22Rv1 (cell line): ENCODE results near the gene FHL3.

Experiments
- H3K27ac ChIP-seq: fragments of 450-650 bp; 2 replicates; pipeline ENCODE4 v1.5.1; 2017
- ZFX ChIP-seq: fragments of 450-650 bp; IDR thresholded peaks from 2 replicates; pipeline ENCODE4 v1.6.1; 2017; ENCODE audit warnings: antibody characterized with exemption, borderline replicate concordance
- TF ChIP-seq, protein P1 (sequence below): fragments of 450-650 bp; IDR thresholded peaks from 2 replicates; pipeline ENCODE4 v1.5.1; 2017; ENCODE audit warnings: mild to moderate bottlenecking

FHL3 gene

DNA sequence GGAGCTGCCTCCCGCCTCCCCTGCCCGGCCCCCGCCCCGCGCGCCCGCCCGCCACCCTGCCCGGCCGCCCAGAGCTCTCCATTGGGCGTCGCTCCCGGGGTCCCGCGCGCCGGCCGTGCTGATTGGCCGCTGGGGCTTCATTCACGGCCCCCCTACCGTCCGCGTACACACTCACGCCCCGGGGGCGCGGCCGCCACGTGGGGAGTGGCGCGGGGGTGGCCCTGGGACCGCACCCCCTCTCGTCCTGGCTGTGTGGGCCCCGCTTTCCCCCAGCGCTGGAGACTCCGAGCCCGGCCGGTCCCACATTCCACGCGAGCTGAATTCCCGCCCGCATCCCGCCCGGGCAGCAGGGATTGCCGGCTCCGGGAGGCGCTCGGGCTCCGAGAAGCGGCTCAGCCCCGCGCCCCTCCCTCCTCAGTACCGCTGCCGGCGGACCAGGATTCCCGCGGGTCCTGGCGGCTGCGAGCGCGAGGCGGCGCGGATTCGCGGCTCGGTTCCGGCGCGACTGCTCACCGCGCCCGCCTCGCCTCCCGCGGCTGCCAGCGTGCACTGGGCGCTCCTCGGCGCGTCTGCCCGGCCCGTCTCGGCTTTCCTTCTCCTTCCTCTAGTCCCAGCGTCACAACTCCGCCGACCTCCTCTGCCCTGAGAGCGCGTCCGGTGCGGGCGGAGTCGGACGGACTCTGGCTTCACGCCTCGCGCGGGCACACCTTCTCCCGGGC lies 41.7 kb upstream of the FHL3 start:
- H3K27ac ChIP-seq = no peak overlapping the region
- TF ChIP-seq ZFX = no peak

DNA sequence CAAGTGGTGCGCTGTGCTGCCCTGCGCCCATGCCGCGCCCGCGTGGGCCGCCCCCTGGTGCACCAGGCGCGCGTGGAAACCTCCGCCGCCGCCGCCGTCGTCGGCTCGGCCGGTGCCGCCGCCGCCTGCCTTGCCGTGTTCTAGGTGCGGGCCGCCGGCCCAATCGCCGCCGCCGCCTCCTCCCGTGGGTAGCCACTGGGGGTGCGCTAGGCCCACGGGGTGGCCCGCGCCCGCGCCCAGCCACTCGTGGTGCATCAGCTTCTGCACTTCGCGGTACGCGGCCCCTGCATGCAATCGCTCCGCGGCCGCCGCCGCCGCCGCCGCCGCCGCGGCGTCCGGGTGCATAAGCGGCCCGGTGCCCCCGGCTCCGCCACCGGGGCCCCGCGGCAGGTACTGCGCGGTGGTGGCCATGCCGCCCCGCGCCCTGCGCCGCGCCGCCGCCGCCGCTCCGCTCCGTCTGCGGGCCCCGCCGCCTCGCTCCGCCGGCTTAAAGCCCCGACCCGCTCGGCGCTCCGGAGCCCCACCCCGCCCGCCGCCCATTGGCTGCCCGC lies 41.1 kb upstream of the FHL3 start, which contains the start of gene POU3F1:
TSS of gene POU3F1 (minus strand) at position 461 of the 551 bp plus-strand sequence. CDS start at position 411, 50 bp downstream.
- no peak within 1 kb of the TSS for H3K27ac ChIP-seq
- TF ChIP-seq, protein P1, sequence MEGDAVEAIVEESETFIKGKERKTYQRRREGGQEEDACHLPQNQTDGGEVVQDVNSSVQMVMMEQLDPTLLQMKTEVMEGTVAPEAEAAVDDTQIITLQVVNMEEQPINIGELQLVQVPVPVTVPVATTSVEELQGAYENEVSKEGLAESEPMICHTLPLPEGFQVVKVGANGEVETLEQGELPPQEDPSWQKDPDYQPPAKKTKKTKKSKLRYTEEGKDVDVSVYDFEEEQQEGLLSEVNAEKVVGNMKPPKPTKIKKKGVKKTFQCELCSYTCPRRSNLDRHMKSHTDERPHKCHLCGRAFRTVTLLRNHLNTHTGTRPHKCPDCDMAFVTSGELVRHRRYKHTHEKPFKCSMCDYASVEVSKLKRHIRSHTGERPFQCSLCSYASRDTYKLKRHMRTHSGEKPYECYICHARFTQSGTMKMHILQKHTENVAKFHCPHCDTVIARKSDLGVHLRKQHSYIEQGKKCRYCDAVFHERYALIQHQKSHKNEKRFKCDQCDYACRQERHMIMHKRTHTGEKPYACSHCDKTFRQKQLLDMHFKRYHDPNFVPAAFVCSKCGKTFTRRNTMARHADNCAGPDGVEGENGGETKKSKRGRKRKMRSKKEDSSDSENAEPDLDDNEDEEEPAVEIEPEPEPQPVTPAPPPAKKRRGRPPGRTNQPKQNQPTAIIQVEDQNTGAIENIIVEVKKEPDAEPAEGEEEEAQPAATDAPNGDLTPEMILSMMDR = no peak
- TF ChIP-seq ZFX = no peak

DNA sequence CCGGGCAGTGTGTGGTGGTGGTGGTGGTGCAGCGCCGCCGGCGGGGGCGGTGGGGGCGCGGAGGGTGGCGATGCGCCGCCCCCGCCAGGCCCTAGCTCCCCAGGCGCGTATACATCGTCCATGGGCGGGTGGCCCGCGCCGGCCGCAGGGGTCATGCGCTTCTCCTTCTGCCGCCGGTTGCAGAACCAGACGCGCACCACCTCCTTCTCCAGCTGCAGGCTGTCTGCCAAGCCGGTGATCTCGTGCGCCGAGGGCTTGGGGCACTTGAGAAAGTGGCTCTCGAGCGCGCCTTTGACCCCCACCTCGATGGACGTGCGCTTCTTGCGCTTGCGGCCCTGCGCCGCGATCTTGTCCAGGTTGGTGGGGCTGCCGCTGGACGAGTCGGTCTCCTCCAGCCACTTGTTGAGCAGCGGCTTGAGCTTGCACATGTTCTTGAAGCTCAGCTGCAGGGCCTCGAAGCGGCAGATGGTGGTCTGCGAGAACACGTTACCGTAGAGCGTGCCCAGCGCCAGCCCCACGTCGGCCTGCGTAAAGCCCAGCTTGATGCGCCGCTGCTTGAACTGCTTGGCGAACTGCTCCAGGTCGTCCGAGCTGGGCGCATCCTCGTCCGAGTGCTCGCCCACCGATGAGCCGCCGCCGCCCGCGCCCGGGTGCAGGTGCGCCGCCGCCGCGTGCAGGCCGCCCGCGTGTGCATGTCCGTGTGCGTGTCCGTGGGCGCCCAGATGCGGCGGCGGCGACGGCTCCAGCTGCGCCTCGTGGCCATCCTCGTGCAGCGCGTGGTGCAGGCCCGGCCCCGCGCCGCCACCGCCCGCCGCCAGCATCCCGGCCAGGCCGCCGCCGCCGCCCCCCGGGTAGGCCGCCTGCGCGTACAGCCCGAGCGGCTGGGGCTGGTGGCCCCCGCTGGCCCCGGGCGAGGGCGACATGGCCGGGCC lies 40.4 kb upstream of the FHL3 start:
- TF ChIP-seq ZFX = no peak
- TF ChIP-seq, protein P1 = no peak
- no peak overlapping the region for H3K27ac ChIP-seq

DNA sequence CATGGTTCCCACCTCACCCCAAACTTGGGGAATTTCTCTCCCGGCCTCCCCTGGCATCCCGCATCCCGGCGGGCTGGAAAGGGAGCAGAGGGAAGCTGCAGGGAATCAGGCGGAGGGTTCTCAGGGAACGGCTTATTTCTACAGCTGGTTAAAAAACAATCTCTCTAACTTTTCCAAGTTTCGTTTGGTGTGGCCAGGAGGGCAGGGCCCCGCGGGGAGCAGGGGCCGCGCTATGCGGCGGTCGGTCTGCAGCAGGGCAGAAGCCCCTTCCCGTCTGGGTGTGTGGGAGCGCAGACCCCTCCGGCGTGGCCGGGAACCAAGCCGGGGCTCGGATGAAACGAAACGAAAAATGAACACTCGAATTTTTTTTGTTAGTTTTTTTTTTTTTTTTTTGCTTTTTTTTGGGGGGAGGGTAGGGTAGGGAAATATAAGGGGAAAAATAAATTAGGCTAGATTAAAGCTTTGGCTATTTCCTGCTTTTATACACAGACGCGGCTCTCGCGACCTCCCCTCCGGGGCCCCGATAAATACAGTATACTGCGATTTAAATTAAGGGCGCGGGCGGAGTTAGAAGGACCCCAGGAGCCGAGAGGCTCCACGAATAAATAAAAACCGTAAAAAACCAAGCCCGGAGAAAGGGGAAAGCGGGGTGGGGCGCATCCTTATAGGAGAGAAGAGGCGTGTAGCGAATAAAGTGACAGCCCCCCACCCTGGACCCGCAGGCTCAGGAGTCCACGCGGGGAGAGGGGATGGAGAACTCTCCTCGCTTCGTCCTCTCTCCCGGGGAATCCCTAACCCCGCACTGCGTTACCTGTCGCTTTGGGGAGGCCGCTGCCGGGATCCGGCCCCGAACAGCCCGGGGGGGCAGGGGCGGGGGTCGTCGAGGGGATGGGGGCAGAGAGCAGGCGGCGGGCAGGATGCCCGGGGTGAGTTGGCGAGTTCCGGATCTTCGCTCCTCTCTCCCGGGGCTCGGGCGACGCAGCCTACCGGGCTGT lies 39.2 kb upstream of the FHL3 start:
- TF ChIP-seq, protein P1 = no peak
- TF ChIP-seq ZFX = no peak
- no peak overlapping the region for H3K27ac ChIP-seq

DNA sequence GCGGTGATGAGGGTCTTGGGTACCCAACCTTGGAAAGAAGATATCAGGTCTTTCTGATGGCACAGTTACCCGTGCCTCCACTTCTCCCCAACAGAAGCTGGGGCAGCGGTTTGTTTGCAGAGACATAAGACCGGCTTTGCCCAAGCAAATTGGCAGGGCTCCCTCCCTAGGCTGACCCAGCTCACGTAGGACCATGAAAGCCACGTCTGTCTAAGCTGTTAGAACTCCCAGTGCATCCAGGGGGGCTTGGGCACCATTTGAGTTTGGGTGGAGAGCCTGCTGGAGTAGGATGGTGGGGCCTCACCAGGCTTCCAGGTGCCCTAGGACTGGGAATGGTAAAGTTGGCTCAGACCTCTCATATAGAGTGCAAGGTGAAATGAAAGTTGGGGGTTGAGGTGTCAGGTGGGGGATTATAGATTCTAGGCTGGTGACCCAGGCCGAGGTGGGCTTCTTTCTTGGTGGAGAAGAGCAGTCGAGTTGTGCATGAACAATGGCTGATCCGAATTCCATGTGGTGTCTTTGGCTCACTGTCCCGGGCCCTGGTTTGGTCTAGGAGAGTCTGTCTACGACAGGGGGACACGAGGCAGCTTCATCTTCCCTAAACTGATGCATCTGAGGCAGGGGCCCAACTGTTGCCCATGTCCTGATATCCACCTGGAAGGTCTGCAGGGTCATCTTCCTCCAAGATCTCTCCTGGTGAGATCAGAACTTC lies 37.9 kb upstream of the FHL3 start:
- H3K27ac ChIP-seq = no peak overlapping the region
- TF ChIP-seq, protein P1 = no peak
- no peak for TF ChIP-seq ZFX

DNA sequence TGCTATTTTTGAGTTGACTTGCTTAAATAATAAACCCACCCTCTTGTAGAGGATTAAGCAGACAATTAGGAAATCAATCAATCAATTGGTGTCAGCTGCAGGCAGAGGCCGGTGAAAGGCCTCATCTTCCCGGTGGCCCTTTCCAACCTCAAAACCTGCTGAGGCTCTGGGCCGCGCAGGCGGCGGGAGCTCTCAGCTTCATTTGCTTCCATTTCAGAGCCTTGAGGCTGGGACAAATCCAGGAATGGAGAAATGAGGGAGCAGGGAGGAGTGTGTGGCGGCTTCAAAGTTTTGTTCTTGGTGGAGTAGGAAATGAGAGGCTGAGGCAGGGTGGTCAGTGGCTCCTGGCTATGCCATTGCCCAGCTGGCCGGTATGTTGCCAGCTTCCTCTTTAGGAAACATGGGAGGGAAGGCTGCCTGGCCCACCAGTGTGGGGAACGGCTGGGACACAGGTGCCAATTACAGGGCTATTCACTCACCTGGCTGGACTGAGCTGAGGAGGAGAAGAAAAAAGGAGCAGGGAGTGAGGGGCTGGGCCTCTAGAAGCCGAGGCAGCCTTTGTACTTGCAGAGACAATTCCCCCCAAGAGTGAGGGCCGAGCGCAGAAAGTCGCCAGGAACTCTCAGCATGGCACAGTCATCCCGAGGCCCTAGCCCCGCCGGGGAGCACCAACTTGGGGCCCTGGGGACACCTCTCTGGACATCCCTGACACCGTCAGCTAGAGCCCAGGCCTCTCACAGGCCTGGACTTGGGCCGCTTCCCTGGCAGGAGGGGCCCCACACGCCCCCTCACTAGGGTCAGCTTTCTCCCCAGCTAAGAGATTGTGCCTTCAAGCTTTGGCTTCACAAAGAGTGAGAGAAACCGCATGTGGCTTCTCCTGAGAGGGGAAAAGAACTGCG lies 36.9 kb upstream of the FHL3 start:
- TF ChIP-seq ZFX = no peak
- TF ChIP-seq, protein P1 = no peak
- H3K27ac ChIP-seq = no peak overlapping the region
